HG03565 (cell line): ENCODE results near the gene SLC25A18.

Experiments used
- ATAC-seq: cut with Tn5 transposase; IDR thresholded peaks from one replicate; pipeline ENCODE4 v1.9.1; 2021; ENCODE audit warnings: mild to moderate bottlenecking, moderate library complexity; ENCODE audit not compliant: unreplicated experiment

The SLC25A18 gene

DNA sequence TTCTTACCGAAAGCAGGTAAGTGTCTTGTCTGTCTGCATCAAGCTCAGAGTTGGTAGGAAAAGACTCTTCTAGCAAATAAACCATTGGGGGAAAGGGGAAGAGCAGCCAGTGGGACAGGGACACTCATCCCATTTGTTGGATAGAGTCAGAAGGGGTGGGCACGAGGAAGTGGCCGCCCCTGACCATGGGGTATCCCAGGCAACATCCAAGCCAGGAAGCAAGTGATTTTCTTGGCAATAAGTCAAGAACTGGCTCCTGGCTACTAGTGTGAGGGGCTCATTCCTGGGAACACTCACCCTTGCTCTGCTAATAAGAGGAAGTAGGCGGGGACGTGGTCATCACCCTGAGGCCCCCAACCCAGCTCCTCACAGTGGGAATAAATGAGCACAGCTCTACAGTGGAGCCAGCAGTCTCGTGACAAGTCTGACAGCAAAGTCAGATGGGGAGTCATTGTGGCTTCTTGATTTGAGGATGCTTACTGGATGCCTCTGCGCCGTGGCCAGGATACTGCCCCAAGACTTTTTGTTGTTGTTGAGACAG lies 6.7 kb downstream of the SLC25A18 start:
- no peak for ATAC-seq

DNA sequence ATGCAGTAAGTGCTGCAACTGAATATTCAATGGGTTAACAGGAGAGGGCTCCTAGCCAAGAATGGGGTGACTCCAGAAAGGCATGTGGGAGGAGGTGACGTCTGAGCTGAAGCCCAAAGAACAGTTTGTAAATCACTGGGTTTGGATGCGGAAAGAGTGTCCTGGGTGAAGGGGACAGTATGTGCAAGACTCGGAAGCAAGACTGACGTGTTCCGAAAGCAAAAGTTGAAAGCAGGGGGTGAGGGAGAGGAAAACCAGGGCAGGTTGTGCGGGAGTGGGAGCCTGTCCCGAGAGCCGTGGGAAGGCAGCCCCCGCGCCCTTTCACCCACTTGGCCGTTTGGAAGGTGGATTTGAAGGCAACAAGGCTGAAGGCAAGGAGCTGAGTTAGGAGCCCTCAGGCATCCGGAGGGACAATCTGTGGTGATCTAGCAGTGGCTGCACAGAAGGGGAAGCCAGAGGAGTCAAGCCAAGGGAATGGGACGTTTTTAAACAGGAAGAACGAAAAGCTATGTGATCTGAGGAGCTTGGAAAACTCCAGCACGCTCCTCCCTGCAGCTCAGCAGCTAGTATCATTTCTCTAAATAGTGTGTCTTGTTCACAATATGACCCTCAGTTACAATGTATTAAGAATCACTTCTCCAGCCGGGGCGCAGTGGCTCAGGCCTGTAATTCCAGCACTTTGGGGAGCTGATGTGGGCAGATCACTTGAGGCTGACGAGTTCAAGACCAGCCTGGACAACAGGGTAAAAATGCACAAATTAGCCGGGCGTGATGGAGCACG lies 7.7 kb downstream of the SLC25A18 start:
- no peak for ATAC-seq

DNA sequence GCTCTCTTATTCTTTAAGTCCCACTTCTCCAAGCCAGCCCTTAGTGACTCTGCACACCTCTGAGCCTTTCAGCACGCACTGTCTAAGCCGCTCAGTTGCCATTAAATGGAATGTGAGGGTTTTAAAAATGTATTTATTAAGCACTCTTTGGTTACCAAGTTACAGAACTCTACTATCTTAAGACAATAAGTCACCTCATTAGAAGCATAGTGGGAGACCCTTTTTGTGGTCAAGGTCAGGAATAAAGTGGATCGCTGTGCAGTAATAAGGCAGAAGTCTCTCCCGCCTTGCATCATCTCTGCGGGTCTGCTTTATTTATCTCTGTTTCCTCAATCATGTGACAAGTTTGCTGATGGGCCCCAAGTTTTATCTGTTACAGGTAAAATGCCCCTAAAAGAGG lies 11.9 kb downstream of the SLC25A18 start:
- no peak for ATAC-seq

DNA sequence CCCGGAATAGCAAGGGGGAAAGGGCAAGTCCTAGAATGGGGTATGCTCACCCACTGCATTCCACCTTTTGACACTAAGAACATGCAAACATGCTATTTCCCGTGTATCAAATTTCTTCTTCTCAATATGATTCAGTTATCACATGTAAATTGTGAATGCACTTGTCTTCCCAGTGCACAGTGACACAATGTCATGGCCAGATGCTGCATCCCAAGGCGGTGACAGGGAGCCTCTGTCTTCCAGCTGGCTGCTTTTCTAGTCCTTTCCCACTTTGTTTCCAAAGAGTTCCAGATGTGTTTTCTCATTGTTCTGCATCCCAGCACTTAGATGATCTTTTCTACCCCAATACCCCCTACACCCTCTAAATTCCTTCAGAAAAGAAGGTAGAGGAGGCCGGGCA lies 12.4 kb downstream of the SLC25A18 start:
- no peak for ATAC-seq

- no peak for ATAC-seq
Measured at GRCh38 chr22:17576470-17576869, 13.2 kb downstream of the SLC25A18 start.

GRCh38 chr22:17578136-17578754 lies 14.9 kb downstream of the SLC25A18 start:
- ATAC-seq, result no peak

DNA sequence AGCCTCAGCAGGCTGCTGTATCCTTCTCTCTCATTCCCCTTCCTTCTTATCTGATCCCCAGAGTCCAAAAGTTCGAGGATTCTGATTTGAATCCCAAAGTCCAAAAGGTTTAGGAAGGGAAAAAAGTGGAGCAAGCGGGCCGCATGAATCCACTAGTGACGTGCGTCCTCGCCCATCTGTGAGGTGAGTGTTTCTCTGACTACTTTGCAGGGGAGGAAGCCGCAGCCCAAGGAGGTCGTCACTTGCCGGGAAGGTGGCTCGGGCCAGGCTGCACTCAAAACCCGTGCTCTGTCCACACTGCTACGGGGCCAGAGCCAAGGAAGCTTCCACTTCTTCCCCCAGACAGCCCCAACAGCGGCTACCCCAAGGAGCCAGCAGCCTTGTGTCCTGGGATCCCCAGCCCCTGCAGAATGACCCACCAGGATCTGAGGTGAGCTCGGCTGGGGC lies 16.3 kb downstream of the SLC25A18 start:
- no peak for ATAC-seq

GRCh38 chr22:17580441-17581031 lies 17.2 kb downstream of the SLC25A18 start:
- no peak for ATAC-seq

GRCh38 chr22:17581056-17581455 lies 17.8 kb downstream of the SLC25A18 start:
- ATAC-seq, result no peak

DNA sequence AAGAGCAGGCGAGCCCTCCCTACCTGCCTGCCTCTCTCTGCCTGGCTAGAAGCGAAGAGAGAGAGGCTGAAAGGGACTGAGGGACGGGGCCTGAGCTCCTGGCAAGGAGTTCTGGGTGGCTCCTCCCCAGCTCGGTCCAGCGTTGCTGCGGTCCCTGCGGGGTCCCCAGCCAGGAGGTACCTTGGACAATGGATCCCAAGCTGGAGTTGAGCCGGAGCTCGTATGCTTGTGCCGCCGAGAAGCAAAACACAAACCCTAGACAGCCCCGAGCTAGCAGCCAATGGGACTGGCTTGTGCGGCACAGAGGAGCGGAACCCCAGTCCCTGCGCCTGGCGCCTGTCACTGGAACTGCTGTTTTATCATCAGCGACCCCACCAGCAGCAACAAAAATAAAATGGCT lies 18.3 kb downstream of the SLC25A18 start:
- no peak for ATAC-seq

- no peak for ATAC-seq
Measured at GRCh38 chr22:17583151-17583550, 19.9 kb downstream of the SLC25A18 start.

DNA sequence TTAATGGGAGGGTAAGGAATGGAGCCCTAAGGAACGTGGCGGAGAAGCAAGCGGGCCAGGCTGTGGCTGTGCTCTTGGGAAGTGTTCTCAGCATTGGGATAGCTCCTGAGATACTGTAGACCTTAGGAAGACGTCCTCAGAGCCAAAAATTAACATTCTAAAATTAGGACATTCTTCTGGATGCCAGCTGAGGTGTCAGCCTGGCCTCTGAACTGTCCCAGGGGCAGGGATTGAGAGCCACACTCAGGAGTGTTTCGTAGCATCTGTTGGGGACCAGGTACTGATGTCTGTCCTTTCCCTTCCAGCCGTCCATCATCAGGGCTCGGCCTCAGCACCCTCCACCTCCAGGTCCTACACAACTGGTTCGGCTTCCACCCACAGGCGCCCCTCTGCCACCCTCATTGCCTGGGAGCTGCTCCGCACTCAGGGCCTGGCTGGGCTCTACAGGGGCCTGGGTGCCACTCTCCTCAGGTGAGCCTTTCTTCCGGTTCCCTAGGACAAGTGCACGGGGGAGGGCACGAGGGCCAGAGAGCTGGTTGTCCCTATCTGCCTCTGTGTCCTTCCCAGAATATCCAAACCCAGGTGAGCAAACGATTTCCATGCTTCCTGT lies 23.6 kb downstream of the SLC25A18 start:
- ATAC-seq, result no peak

DNA sequence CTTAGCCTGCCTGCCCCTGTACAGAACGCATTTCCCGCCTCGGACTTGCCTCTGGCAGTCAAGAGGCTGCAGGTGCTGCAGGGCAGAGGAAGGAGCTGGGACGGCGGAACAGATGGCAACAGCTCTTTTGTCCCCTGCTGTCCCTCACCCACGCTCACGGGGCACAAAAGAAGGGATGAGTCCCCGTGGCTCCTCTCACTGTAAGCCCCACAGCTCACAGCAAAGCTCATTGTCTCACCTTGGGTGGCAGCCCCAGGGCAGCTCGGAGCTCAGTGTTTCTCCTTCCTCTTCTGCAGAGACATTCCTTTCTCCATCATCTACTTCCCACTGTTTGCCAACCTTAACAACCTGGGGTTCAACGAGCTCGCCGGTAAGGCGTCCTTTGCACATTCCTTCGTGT lies 24.3 kb downstream of the SLC25A18 start:
- ATAC-seq, result no peak

GRCh38 chr22:17588606-17589005 lies 25.3 kb downstream of the SLC25A18 start:
- no peak for ATAC-seq

DNA sequence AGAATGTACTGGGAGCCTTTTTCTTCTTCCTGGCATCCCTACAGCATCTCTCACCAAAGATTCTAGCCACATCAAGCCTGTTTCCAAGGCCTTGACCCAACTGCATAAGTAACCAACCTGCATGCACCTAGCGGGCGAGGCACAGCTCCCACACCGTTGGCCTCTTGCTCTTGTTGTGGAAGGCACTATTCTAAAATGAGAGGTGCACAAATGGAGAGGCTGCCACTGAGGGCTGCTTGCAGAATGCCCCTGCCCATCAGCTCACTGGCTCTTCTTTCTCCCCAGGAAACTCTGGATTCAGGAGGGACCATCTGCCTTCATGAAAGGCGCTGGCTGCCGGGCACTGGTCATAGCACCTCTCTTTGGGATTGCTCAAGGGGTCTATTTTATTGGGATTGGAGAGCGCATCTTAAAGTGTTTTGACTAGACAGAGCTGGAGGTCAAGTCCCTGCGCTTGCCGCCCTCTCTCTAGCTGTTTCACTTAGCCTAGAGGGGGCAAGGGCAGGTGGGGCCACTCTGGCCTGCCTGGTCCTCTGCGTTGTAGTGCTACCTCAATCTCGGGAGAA lies 26.6 kb downstream of the SLC25A18 start:
- ATAC-seq, result no peak

- ATAC-seq, result no peak
Measured at GRCh38 chr22:17590586-17590985, 27.3 kb downstream of the SLC25A18 start.

- ATAC-seq, result no peak
Measured at GRCh38 chr22:17592201-17592600, 28.9 kb downstream of the SLC25A18 start.

GRCh38 chr22:17596226-17596625 lies 32.9 kb downstream of the SLC25A18 start:
- no peak for ATAC-seq

- ATAC-seq, result no peak
Measured at GRCh38 chr22:17597217-17597616, 33.9 kb downstream of the SLC25A18 start.

- no peak for ATAC-seq
Measured at GRCh38 chr22:17598318-17598717, 35.0 kb downstream of the SLC25A18 start.

GRCh38 chr22:17601031-17601430 lies 37.7 kb downstream of the SLC25A18 start:
- no peak for ATAC-seq
